HCEC 1CT (cell line): ENCODE data around the gene KCNC3.
A peak's percentile ranks its signal among the peaks of the same experiment; 100 is the strongest.
"Not testable (repeated sequence)": the region's sequence is repeated elsewhere in the genome, so short reads cannot be mapped to it uniquely, and the experiment has no call there.

ENCODE experiments used
- DNase-seq: peaks from one replicate; pipeline ENCODE4 v3.0.0-alpha.2; 2017

KCNC3 gene

DNA sequence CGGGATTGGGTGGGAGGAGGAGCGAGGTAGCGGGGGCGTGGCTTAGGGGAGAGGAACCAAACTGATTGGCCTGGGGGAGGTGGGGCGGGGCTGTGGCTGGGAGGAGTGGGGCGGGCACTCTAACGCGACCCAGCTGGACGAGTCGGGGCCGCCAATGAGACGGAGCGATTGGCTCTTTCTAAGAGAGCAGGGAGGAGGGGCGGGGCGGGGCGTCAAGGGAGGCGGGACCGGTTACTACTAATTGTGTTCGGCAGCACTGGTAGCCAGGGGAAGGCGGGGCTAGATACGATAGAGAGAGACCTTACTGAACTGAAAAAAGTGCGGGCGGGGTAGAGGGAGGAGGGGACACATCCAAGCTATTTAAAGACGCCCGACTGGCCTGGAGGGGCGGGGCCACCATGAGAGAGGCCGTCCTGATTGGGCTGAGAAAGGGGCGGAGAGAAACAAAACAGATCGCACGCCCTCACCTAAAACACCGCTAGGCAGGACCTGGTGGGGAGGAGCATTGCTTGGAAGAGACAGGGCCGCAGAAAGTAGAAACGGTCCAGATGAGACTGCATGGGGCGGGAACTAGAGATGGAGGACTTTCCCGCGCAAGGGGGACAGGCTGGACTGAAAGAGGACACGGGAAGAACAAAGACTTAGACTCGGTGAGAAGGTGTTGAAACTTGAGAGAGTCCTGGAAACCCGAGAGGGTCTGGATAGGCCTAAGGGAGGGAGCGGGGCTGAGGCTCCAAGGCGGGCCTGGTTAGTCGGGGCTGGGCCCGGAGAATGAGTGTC, at the start of gene KCNC3:
Gene KCNC3, minus strand, starts transcription at position 232 of the 780 bp plus-strand sequence. CDS start 295 bp downstream, outside the sequence.
- peak; percentile 67 for DNase-seq

DNA sequence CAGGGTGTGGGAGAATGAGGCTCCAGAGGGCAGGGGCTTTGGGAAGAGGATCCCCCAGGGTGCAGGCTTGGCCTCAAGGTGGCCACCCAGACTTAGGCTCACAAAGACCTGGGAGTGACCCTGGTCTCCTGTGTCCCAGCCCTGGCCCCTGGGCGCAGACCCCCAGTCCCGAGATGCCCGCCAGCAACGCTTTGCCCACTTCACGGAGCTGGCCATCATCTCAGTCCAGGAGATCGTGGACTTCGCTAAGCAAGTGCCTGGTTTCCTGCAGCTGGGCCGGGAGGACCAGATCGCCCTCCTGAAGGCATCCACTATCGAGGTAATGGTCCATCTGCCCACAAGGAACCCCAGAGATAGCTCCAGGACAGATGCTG, 49.7 kb upstream of the KCNC3 start:
- DNase-seq: no peak

DNA sequence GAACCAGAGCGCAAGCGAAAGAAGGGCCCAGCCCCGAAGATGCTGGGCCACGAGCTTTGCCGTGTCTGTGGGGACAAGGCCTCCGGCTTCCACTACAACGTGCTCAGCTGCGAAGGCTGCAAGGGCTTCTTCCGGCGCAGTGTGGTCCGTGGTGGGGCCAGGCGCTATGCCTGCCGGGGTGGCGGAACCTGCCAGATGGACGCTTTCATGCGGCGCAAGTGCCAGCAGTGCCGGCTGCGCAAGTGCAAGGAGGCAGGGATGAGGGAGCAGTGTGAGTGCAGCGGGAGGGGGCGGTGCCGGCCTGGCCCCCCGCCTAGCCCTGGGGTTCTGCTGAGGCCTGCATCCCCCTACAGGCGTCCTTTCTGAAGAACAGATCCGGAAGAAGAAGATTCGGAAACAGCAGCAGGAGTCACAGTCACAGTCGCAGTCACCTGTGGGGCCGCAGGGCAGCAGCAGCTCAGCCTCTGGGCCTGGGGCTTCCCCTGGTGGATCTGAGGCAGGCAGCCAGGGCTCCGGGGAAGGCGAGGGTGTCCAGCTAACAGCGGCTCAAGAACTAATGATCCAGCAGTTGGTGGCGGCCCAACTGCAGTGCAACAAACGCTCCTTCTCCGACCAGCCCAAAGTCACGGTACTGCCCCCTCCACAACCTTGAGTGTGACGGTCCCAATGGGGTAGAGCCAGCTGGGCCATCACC, 49.1 kb upstream of the KCNC3 start:
- DNase-seq: no peak

DNA sequence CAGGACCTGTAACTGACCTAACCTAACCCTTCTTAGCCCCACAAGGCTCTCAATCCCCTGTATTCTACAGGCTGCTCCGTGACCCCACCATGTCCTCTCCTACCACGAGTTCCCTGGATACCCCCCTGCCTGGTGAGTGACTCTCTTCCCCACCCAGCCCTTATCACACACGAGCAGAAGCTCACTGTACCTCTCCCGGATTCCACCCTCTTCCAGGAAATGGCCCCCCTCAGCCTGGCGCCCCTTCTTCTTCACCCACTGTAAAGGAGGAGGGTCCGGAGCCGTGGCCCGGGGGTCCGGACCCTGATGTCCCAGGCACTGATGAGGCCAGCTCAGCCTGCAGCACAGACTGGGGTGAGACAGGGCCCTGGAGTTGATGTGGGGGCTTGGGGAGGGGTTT, 48.3 kb upstream of the KCNC3 start:
- no peak for DNase-seq

DNA sequence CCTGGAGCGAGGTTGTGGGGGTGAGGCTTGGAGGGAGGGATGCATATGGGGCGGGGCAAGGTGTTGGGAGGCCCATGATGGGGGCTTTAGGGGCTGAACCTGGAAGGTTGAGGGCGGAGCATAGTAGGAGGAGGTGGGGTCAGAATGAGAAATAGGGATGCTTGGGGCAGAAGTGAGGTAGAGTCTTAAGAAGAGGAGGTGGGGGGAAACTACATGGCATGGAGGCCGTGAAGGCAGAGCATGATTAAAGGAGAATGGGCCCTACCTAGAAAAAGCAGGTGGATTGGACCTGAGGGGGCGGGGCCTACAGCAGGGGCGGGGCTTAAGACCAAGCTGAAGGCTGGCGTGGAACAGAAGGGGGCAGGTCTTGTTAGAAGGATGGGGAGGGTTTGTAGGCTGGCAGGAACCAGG, 47.9 kb upstream of the KCNC3 start:
- no peak for DNase-seq

DNA sequence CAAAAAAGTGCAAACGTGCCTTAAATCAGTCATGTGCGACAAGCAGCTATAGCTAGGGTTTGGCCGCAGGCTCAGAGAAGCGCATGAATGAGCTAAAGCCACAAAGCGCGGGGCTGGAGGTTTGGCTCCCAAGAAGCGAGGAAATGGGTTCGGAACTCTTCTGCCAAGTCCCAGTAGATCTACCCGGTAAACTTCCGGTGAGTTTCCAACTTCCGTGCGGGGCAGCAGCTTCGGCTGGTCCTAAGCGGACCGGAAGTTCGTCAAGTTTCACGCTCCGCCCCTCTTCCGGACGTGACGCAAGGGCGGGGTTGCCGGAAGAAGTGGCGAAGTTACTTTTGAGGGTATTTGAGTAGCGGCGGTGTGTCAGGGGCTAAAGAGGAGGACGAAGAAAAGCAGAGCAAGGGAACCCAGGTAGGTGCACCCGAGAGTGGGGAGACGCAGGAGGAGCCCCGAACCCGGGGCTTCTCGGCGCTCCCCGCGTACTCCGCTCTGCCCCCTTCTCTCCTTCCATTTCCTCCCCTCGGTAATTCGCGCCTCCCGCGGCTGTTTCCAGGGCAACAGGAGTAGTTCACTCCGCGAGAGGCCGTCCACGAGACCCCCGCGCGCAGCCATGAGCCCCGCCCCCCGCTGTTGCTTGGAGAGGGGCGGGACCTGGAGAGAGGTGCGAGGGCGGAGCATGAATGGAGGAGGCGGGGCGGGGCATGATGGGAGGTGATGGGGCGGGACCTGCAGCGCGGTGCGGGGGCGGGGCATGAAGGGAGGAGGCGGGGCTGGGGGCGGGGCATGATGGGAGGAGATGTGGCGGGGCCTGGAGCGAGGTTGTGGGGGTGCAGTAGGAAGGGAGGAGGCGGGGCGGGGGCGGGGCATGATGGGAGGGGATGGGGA, 47.2 kb upstream of the KCNC3 start, which contains the start of gene NR1H2:
Gene NR1H2, plus strand, starts transcription at position 292 of the 885 bp plus-strand sequence. CDS start 1,149 bp downstream, outside the sequence.
- DNase-seq: peak; percentile 97

DNA sequence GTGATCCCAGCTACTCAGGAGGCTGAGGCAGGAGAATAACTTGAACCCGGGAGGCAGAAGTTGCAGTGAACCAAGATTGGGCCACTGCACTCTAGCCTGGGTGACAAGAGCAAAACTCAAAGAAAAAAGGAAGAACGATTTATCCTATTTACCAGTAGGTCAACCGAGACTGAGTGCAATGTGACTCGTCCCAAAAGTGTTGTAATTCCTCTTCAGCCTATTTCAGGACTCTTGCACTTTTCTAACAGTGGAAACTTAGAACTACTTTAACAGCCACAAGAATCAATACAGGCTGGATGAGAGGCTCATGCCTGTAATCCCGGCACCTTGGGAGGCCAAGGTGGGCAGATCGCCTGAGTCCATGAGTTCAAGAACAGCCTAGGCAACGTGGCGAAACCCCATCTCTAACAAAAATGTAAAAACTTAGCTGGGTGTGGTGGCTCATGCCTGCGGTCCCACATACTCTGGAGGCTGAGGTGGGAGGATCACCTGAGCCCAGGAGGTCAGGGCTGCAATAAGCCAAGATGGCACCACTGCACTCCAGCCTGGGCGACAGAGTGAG, 42.8 kb upstream of the KCNC3 start:
- no peak for DNase-seq

DNA sequence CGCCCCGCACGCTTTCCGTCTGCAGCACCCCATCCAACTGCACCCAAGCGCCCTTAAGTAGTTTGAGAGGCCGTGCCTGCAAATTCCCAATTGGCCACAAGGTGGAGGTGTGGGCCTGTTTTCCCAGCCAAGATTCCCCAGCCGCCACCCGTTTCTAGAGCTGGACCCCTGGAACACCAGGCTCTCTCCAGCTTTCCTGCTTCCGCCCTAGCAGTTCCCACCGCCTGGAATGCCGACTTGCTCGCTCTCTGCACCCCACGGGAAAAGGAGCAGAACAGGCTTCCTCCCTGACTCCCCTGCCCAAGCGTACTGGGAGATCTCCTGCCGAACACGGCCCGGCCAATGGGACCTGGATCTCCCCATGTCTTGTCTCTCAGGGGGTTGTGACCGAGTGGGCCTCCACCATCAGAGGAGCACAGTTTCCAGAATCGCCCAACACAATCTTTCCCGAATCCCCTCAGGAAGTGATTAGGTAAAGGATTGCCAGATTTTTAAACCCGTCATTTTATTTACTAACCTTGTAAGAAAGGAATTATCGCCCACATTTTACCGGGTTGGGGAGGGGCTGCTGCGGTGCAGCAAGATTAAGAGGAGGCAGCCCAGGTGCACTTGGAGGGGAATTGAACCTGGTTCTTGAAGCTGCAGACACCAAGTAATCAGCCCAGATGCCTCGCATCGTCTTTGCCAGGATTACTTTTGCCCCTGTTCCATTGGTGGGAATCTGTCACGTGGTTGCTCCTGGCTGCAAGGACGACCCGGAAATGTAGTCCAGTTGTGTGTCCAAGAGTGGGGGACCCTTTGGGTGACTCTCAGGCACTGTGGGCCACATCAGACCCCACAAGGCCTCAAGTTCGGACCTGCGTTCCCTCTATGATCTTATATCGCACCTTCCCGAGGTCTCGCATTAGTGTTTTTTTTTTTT, 39.7 kb upstream of the KCNC3 start:
- DNase-seq: peak; percentile 82

DNA sequence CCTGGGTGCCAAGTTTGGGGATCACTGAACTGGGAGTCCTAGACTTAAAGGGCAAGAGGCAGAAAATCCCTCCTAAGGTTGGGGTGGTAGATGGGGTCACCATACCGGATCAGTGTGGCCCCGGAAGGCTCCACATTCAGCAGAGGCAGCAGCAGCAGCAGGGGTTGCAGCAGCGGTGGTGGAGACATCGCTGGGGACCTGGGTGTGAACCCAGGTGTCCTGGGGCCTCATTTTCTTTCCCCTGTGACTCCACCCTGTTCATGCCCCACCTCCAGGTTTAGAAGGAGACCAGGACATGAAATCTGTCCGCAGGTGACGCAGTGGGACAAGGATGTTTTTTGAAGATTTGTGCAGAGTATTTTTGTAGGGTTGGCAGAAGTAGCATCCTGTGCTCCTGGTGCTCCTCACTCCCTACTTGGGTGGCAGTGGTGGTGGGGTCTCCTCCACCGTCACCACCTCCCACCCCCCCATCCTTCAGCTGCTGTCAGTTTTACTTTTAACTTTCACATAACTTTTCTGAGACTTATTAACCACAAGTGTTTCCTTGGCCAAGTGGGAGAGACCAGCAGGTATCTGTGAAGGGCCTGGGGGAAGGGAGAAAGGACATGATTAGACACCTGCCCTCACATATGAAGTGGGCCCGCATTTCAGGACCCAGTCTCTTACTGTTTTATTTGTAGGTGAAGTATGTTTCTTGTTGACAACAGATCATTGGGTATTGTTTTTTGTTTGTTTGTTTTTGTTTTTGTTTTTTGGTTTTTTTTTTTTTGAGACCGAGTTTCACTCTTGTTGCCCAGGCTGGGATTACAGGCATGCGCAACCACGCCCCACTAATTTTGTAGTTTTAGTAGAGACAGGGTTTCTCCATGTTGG, 36.5 kb upstream of the KCNC3 start, which contains the start of gene NAPSA:
Gene NAPSA, minus strand, starts transcription at position 206 of the 873 bp plus-strand sequence. Its CDS starts 18 bp downstream, at position 188.
- DNase-seq: no peak

DNA sequence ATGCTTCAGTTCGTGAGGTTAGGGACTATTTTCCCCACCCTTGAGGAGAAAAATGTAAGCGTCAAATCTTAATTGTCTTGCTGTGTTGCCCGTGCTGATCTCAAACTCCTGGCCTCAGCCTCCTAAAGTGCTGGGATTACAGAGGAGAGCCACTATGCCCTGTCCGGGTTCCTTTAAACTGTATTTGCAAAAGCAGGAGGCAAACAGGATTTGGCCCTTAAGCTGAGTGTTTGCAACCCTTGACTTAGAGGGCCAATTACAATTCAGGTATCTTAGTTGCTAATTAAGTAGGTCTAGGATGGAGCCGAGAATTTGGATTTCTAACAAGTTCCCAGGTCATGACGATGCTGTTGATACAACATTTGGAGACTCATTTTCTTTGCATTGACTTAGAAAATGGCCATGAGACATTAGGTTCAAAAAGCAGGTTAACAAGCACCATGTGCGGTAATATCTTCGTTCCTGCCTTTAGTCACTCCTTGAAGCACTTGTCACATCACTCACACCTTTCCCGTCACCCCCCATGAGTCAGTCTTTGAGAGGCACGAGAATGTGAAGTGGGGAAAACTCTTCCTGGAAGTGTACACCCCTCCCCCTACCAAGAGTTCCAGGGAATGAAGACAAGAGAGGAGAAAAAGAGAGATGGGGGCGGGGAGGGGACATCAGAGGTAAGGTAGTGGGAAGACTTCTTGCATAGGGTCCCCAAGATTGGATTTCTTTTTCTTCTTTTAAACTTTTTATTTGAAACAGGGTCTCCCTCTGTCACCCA, 33.7 kb upstream of the KCNC3 start:
- DNase-seq: no peak

DNA sequence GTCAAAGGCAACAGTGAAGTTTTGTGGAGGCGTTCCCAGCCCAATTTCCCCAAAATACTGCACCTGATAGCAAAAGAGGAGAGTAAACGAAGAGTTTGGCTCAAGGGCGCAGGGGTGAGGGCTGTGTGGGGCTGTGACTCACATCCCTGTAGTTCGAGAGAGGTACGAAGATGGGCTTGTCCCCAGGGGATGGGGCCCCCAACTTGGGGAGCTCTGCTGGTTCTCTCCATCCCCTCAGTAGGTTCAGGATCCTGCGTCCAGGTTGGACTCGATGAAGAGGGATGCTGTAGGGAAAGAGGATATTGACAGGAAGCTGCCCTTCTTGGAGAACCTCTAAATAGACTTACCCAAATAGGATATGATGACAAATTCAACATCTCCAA, 32.8 kb upstream of the KCNC3 start:
- no peak for DNase-seq

DNA sequence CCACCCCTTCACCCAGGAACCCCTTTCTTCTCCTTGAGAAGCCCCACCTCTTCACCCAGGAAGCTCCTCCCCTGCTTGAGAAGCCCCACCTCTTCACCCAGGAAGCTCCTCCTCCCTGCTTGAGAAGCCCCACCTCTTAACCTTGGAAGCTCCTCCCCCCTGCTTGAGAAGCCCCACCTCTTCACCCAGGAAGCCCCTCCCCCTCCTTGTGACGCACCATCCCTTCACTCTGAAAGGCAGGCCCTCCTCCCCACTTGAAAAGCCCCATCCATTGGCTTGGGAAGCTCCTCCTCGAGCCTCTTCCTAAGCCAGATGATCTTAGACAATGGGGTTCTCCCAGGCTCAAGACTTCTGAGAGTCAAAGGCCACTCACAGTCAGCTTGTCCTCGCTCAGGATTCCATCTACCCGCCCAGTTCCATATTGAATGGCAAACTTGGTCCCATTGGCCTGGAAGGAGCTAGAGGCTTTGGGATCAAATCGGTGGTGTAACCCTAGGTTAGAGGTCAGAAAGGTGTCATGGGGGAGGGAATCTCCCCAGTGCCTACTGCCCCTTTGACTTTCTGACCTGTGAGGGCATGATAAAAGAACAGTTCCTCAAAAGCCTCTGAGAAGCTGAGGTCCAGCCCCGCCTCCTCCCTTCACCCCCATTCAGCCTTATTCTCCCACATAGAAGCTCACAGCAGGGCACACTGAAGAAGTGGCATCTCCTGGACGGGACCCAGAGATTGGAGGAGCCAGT, 32.3 kb upstream of the KCNC3 start:
- DNase-seq: no peak

DNA sequence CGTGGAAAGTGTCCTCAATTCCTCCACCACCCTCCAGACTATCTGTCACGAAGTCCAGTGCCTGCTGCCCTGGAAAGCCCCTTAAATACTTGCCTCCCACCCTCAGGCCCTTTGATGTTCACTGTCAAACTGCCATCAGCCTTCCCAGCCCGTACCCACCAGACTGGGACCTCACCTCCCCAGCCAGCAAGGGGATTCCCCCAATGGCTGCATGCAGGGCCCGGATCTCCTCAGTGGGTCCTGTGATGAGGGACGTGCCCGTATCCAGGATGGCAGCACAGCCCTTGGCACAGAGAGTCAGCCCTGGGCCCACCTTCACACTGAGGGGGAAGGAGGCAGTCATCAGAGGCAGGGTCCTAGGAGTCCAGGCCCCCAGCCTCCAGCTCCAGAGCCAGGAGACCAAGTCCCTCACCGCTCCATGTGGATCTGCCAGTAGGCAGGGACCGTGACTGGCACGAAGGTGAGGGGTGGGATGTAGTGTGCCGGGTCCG, 30.2 kb upstream of the KCNC3 start:
- DNase-seq: no peak

DNA sequence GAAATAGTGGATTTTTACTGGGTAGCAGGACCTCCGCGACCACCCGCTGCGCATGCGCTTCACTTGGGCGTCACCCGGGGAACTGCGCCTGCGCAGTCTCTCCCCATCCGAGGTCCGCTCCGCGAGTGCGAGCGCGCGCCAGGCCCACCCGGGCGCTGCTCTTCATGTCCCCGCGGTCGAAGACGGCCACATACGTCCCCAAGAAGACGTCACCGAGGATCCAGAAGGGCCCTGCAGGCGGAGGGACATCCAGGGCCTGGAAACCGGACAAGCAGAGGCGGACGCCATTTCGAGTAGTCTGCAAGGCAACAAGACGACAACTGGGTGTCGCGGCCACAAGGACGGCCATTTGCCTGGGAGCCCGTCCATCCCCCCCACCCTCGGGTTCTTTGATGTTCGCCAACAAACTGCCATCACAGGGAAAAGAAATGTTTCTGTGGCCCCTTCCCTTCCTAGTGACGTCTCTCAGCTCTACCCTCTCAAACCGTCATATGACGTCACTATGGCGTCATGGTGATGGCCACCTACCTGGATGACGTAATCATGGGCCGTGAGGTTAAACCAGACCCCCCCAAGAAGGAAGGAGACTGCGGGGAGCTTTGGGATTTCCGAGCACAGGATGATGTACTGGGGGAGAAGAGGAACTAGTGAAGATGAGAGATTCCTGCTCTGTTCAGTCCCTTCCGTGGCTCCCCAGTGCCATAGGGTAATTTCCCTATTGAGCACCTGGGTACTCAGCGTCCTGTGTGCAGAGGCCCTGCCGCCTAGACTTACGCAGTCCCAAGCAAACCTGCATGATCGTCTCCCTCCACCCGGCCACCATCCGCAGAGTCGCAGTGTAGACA, 29.5 kb upstream of the KCNC3 start:
- DNase-seq: no peak

DNA sequence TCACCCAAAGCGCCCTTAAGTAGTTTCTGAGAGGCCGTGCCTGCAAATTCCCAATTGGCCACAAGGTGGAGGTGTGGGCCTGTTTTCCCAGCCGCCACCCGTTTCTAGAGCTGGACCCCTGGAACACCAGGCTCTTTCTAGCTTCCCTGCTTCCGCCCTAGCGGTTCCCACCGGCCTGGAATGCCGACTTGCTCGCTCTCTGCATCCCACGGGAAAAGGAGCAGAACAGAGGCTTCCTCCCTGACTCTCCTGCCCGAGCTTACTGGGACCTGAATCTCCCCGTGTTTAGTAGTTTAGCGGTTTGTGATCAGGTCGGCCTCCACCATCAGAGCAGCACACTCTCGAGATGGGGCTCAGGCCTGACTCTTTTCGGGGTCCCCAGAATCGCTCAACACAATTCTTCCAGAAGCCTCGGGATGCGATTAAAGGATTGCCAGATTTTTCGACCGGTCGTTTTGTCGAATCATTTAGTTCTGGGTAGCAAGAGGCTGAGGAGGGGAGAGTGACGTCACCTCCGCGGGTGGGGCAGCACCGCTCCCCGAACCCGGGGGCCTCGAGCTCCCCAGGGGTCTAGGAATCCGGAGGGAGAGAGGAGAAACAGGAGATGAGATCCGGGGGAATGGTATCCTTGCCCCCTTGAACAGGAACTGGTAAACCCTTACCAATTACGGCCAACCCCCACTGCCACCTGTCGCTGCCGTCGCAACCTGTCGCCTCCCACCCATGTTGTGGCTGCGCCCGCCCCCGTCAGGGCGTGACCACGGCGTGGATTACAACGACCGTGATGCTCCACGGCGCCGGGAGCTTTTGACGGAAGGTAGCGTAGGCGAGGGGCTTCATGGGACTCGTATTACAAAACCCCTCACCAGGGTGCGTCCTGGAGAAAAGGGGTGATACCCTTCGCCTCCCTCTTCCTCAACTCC, 28.3 kb upstream of the KCNC3 start:
- peak; percentile 17 for DNase-seq

DNA sequence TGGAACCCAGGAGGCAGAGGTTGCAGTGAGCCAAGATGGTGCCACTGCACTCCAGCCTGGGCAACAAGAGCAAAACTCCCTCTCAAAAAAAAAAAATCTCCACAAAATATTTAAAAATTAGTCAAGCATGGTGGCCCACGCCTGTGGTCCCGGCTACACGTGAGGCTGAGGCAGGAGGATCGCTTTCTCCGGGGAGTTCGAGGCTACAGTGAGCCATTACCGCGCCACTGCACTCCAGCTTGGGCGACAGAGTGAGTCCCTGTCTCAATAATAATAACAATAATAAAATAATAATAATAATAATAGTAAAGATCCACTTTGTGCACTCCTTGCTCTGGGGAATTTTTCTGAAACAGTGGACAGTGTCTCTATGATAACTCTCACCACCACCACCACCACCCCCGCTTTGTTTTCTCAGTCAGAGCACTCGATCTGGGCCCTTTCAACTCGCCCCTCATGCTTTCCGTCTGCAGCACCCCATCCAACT, 27.6 kb upstream of the KCNC3 start:
- no peak for DNase-seq

DNA sequence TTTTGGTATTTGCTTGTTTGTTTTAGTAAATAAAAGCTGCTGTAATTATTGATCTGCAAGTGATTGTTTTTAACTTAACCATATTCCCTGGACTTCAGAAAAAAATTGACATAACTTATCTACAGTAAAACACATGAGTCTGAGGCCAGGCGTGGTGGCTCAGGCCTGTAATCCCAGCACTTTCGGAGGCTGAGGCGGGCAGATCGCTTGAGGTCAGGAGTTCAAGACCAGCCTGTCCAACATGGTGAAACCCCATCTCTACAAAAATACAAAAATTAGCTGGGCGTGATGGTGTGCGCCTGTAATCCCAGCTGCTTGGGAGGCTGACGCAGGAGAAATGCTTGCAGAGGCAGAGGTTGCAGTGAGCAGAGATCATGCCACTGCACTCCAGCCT, 24.3 kb upstream of the KCNC3 start:
- DNase-seq: not testable (repeated sequence)
